Skin epidermis (tissue), 12 donors: Measurements from ENCODE around the gene TRPT1.

Source experiments
- H3K27ac ChIP-seq, 21 experiments: fragments of 200-600 bp; sonication (generic) in 11 of 21; one replicate each; pipeline ENCODE4 v1.5.0; 2020; ENCODE audit warnings: mild to moderate bottlenecking in 3 of 21, inconsistent platforms in 2 of 21, moderate library complexity in 2 of 21
- H3K4me3 ChIP-seq, 7 experiments: fragments of 200-600 bp; sonication (generic) in 2 of 7; one replicate each; pipeline ENCODE4 v1.5.0; 2020; ENCODE audit warnings: inconsistent platforms in 2 of 7, mild to moderate bottlenecking in 2 of 7, moderate library complexity in 1 of 7

The TRPT1 gene, protein sequence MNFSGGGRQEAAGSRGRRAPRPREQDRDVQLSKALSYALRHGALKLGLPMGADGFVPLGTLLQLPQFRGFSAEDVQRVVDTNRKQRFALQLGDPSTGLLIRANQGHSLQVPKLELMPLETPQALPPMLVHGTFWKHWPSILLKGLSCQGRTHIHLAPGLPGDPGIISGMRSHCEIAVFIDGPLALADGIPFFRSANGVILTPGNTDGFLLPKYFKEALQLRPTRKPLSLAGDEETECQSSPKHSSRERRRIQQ

DNA sequence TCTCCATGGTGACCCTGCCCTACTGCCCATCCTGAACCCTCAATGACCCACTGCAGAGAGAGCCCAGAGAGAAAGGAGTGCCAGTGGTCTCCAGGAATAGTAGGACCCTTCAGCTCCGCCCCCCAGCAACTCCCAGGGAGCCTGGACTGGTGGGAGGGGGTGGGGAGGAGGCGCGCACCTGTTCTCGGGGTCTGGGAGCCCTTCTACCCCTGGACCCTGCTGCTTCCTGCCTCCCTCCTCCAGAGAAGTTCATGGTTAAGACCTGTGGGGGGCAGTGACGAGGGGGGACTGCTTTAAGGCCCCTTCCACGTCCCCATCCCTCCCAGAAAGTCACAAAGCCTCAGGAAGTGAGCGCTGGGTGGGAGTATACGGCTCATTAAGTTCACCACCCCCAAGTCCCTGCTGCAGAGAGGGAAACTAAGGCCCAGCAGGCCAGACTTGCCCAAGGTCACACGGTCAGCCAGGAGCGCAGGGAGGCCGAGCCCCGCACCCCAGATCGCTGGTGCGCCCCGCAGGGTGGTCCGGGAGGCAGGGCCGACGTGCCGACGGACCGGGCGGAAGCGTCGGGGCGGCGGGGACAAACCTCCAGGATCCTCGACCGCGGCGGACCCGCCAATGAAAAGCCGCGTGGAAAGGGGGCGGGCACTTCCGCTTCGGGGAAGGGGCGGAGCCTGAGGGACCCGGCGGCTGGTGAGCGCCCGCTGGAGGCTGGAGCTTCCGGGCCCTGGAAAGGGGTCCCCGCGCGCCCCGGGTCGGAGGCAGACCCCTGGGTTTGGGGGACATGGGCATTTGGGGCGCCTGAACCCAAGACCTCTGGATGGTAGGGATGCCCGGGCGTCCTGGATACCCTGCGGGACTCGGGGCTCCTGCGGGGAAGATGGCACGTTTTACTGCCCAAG is at the start of gene TRPT1, which contains the start of gene NUDT22:
Gene TRPT1 (minus strand): TSS at position 579 of the 899 bp plus-strand sequence. CDS start 326 bp downstream, at position 253.
Gene NUDT22 (plus strand): TSS at position 667 of the 899 bp plus-strand sequence. CDS start 379 bp downstream, outside the sequence.
- peak within 1 kb of the TSS; percentile 38 to 99 (median 93) for H3K27ac ChIP-seq

DNA sequence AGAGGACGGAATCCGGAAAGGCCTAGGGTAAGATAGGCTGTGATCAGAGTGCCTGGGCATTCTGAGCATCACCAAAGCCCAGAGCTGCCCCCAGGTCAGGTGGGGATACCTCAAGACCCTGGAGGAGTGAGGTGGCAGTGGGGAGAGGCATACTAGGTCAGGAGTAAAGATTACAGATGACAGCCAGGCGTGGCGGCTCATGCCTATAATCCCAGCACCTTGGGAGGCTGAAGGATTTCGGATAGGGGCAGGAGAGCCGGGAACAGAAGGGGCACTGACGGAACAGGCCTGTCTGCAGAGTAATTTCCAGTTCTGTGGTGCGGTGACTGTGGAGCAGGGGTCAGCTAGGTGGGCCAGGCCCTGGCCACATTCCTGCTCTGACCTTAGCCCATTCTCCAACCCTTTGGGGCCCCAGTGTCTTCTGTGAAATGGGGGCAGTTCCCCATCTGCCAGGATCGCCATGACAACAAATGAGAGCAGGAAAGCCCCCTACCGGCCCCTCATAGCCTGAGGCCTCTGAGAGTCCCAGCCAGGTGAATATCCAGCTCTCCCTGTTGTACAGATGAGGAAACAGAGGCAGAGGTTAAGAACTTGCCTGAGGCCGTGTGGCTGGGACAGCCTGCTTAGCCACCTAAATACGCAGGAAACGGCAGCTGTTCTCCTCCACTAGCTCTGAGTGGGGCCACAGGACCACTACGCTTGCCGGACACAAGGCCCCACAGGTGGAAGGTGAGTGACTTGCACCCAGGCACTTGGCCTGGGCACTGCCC is 49.2 kb upstream of the TRPT1 start:
- H3K4me3 ChIP-seq, result no peak overlapping the region
- peak overlapping the region in 3 of 21 experiments; percentile 14 to 33 (median 18) for H3K27ac ChIP-seq

More for the DNA sequence above, at the start of gene TRPT1, which contains the start of gene NUDT22:
- H3K4me3 ChIP-seq, result peak within 1 kb of the TSS; percentile 61 to 87 (median 74)

DNA sequence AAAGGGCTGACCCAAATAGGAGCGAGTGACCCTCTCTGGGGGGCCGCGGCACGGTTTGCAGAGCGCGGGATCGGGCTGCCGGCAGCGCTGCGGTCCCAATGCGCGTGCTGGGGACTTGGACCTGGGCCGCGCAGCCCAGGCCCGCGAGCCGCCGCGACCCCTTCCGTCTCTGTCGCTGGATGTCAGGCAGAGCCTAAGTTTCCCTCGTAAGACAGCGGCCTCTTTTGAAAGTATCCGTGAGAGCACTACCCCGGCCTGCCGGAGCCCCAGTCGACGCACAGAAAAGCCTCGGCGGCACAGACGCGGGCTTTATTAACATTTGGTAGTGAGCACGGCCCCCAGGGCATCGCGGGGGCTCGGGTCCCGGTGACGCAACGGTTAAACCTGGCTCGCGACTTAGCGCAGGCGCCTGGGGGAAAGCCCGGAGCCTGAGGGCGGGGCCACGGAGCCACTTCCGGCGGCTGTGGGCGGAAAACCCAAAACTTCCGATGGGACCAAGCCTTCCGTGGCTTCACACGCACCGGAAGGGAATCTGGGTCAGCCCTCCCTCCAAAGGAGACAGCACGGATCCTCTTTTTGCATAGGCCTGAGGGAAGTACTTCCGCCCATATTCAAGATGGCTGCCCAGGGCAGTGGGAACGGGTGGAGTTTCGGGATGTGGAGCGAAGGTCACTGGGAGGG is 43.7 kb upstream of the TRPT1 start:
- H3K27ac ChIP-seq, result peak overlapping the region; percentile 74 to 100 (median 96)
- H3K4me3 ChIP-seq, result peak overlapping the region; percentile 53 to 78 (median 71)

DNA sequence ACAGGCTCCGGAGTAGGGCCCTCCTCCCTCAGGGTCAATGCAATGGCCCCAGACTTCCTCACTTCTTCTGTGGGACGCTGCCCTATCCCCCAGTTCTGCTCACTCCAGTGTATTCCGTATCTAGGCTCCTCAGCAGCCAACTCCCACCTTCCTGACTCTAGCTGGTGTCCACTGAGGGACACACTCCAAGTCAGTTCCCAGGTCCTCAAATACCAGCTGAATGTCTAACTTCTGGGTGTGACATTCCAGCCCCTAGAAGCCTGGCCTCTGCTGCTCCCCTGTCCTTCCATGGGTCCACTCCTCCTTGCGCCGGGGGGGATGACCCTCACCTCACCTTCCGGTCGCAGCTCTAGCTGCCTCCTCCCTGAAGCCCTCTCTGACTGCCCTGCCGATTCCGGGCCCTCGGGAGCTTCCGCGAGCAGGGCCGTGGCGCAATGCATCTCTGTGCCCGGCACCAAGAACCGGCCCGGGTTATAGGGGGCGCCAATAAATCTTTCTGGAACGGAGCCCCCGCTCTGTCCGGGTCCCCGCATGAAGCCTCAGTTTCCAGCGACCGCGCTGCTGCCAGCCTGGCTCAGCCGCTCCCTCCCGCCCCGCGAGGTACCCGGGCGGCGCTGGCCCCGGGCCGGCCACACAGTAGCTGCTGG is 43.0 kb upstream of the TRPT1 start:
- Histone ChIP-seq H3K4me3 (peak overlapping the region; percentile 53 to 78 (median 71)), H3K27ac (peak overlapping the region; percentile 74 to 100 (median 96))

DNA sequence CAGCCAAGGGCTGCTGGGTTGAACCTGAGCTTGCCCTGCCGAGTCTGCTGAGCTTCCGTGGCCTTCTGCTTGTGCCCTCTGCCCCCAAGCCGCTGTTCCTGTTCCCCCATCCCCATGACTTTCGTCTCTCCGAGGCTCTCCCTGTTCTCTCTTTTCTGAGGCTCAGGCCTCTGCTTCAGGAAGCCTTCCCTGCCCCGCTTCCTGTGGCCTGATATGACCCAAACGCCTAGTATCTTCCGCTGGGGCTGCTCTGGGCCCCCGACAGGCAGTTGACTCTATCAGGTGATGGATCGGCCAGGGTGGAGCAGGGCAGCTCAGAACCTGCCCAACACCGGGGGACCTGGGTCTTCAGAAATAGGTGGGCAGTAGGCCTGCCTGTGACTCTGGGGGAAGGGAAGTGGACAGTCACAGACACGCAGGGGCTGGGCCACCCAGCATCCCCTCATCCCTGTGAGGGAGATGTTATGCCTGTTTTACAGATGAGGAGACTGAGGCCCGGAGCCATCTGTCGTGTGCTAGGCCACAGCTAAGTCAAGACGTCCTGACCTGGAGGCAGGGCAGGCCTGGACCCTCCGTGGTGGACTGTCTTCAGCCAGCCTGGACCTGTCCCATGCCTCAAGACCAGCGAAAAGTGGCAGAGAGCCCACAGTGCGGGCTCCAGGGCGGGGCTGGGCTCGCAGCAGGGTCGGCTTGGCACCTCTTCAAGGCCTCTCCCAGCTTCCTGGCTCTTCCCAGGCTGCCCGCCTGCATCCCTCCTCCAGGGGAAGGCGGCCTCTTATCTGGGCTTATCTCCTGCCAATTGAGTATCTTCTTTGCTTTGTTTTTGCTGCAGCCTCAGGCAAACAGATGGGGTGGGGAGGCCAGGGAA is 42.3 kb upstream of the TRPT1 start:
- Histone ChIP-seq H3K27ac (peak overlapping the region; percentile 53 to 100 (median 96)), H3K4me3 (peak overlapping the region; percentile 53 to 78 (median 71))

DNA sequence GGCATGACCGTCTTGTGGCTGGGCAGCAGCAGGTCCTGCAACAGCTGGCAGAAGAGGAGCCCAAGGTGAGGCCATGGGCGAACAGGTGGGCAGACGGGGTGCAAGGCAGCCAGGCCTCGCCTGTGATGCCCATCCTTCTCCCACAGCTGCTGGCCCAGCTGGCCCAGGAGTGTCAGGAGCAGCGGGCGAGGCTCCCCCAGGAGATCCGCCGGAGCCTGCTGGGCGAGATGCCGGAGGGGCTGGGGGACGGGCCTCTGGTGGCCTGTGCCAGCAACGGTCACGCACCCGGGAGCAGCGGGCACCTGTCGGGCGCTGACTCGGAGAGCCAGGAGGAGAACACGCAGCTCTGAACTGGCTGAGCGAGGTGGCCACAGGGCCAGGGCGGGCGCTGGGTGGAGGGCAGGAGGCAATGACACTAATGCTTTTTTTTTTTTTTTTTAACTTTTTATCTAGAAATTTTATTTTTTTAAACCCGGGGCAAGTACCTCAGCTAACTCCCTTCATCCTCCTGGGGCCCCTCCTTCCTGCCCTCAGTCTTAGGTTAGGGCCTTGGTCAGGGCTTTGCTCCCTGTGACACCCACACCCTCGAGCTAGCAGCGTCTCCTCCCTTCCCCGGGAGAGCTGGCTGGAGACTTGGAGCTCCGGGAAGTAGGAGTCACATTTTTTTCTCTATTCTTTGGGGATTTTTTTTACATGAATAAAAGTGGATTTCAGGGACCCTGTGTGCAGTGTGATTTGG is 41.4 kb upstream of the TRPT1 start:
- H3K27ac ChIP-seq, result peak overlapping the region in 19 of 21 experiments; percentile 37 to 100 (median 97)
- H3K4me3 ChIP-seq, result no peak overlapping the region

DNA sequence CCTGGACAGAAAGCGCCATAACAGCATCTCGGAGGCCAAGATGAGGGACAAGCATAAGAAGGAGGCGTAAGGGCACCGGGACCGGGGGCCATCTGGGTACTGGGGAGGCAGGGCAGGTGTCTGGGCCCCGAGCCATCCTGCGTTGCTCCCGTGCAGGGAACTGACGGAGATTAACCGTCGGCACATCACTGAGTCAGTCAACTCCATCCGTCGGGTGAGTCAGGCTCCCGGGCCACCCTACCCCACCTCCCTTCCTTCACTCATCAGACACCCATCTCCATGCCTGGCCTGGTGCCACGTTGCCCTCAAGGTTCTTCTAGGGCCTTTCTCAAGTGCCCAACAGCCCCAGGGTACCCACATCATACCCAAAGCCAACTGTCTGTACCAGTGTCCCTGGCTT is 40.4 kb upstream of the TRPT1 start:
- H3K27ac ChIP-seq, result peak overlapping the region in 4 of 21 experiments; percentile 17 to 98 (median 89)
- H3K4me3 ChIP-seq, result no peak overlapping the region

DNA sequence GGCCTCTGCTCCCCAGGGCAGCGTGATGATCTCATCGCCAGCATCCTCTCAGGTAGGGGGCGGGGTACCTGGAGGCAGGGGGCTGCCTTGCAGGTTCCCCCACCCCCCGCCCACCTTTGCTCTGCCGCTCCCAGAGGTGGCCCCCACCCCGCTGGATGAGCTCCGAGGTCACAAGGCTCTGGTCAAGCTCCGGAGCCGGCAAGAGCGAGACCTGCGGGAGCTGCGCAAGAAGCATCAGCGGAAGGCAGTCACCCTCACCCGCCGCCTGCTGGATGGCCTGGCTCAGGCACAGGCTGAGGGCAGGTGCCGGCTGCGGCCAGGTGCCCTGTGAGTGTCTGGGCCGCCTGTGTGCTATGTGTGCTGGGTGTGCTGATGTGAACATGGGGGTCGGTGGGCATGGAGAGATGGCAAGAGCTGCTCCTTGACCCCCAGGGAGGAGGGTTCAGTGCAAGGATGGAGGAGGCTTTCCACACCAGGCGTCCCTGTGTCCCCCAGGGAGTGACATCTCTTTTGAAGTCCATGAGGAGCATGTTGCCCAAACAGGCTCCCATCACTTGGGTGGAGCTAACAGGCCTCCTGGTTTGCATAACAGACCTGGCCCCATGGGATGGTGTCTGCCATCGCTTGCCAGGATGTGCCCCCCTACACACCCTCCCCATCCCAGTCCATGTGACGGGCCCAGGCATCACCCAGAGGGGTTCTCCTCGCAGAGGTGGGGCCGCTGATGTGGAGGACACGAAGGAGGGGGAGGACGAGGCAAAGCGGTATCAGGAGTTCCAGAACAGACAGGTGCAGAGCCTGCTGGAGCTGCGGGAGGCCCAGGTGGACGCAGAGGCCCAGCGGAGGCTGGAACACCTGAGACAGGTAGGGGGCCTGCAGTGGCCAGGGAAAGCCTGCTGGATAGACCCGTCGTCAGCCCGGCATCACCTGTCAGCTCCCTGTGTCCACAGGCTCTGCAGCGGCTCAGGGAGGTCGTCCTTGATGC is 39.5 kb upstream of the TRPT1 start:
- Histone ChIP-seq H3K27ac (no peak overlapping the region), H3K4me3 (no peak overlapping the region)

DNA sequence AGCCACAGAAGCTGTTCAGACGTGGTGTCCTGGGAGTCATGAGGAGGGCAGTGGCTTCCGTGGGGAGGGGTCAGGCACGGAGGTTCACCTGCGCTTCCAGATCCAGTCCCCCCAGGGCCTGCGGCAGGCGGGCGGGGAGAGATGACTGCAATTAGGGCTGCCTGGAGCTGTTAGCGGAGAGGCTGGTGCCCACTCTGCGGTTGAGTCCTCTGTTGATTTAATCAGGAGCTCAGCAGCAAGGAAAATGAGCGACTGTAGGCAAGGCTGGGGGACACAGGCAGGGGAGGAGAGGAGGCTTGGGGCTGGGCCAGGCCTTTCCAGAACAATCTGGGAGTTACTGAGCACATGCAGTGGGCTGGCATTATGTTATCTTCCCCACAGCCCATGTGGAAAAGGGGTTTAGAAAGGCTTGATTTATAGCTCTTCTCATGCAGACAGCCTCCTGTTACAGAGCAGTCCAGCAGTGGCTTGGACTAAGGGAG is 38.4 kb upstream of the TRPT1 start:
- Histone ChIP-seq H3K4me3 (no peak overlapping the region), H3K27ac (no peak overlapping the region)

DNA sequence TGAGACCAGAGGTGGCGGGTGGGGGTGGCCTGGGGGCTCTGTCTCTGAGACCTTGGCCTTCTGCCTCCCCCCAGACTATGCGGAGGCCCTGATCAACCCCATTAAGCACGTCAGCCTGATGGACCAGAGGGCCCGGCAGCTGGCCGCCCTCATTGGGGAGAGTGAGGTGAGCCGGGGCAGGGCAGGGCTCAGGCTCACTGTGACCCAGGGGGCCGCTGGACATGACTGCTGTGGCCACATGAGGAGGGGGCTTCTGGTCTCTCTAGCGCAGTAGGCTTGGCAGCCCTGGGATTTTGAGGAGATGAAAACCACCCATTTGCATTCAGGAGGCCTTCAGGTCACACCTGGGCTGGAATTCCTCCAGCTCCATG is 37.9 kb upstream of the TRPT1 start:
- Histone ChIP-seq H3K27ac (peak overlapping the region in 1 of 21 experiments; percentile 18), H3K4me3 (no peak overlapping the region)

DNA sequence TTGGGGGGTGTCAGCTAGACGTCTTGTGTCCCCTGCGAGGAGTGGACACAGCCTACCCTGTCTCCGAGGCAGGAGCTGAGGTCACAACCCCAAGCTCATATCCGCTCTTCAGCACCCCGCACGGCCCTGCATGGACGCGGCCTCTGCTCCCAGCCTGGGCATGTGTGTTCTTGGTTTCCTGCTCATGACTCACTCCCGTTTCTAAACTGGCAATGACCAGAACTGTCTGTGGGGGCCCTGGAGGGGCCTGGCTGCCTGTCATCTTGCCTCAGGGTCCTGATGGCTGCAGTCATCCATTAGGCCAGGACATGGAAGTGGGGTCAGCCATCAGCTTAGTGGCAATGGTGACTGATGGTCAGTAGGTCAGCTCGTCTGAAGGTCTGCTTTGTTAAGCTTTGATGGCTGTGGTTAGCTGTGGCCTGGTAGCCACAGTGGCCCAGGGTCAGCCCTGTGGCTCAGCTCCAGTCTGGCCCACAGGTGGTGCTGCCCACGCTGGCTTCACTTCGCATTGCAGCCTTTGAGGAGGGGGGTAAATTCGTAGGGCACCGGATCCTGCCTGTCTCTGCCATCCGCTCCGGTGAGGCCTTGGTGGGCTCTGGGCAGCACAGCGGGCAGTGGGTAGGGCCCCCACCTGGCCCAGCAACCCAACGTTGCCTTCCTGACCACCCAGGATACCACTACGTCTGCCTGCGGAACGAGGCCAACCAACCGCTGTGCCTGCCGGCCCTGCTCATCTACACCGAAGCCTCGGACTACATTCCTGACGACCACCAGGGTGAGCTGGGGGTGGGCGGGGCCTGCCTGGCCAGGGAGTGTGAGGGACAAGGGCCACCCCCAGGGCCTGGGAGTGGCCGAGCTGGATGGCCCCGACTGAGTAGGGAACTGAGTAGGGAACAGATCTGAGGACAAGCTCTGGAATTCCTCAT is 37.3 kb upstream of the TRPT1 start:
- H3K27ac ChIP-seq, result peak overlapping the region in 1 of 21 experiments; percentile 18
- no peak overlapping the region for H3K4me3 ChIP-seq

DNA sequence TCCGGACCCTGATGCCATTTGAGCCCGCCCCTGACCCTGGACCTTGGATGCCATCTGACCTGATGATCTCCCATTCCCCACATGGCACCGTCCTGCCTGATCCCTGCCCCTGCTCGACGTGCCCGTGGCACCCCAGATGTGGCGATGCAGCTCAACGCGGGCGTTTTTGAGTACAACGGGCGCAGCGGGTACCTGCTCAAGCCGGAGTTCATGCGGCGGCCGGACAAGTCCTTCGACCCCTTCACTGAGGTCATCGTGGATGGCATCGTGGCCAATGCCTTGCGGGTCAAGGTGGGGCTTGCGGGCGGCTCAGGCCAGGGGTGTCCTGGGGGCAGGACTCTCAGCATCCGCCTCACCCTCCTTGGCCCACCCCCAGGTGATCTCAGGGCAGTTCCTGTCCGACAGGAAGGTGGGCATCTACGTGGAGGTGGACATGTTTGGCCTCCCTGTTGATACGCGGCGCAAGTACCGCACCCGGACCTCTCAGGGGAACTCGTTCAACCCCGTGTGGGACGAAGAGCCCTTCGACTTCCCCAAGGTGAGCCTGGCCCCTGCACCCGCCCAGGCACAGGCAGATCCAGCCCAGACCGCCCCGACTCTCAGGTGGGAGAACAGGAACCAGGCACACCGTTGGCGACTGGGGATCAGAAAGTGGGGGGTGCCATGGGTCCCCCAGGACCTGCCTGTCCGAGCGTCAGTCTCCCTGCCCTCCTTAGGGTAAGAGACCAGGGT is 36.5 kb upstream of the TRPT1 start:
- Histone ChIP-seq H3K4me3 (no peak overlapping the region), H3K27ac (no peak overlapping the region)

DNA sequence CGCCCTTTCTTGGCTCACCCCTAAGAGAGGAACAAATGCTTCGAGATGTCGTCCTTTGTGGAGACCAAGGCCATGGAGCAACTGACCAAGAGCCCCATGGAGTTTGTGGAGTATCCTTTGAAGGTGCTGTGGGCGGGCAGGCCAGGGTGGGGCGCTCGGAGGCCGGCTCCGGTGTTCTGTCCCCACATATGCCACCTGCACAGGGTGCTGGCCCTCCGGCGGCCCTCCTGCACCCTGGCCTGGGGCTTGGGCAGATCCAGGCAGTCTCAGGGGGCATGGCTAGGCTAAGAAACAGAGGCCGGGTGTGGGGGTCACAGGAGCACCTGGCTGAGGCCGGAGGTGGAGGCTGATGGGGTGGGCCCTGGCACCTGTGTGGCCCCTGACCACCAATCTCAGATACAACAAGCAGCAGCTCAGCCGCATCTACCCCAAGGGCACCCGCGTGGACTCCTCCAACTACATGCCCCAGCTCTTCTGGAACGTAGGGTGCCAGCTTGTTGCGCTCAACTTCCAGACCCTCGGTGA is 35.6 kb upstream of the TRPT1 start:
- Histone ChIP-seq H3K4me3 (no peak overlapping the region), H3K27ac (no peak overlapping the region)

DNA sequence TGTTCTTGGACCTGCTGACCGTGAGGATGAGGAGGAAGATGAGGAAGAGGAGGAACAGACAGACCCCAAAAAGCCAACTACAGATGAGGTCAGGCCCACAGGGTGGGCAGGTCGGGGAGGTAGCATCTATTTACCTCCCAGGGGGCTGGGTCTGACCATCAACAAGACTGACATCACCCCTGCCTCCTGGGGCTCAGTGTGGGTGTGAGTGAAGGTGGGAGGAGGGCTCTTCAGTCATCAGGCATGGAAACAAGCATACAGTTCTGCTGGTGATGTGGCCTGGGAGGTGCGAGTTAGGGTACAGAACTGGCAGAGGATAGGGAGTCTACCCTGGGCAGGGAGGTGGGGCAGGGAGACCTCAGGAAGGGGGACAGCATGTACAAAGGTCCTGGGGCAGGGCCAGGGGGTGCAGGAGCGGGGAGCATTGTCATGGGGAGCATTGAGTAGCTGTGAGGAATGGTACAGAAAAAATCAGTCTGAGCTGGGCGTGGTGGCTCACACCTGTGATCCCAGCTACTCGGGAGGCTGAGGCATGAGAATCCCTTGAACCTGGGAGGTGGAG is 34.2 kb upstream of the TRPT1 start:
- Histone ChIP-seq H3K4me3 (no peak overlapping the region), H3K27ac (no peak overlapping the region)
